GM21360 (cell line): Measurements from ENCODE around the gene STKLD1.

Experiments used
- ATAC-seq: cut with Tn5 transposase; IDR thresholded peaks from one replicate; pipeline ENCODE4 v1.9.1; 2021; ENCODE audit warnings: mild to moderate bottlenecking, moderate library complexity; ENCODE audit not compliant: unreplicated experiment

STKLD1 gene

DNA sequence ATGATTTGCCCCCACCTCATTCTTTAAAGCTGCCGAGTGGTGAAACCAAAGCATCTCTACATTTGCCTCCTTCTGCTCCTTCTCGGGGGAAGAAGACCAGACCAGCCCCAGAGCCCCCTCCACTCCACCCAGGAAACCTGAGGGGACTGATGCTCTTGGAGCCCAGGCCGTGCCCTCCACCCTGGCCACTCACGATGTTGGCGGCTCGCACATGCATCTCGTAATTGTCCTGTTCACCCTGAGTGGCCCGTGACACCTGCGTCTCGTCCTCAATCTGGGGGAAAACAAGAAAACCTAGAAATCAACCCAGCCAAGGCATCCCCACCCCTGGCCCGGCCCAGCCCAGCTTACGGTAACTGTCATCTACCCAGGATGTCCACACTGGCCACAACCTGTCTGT lies 31.2 kb upstream of the STKLD1 start:
- ATAC-seq: no peak

DNA sequence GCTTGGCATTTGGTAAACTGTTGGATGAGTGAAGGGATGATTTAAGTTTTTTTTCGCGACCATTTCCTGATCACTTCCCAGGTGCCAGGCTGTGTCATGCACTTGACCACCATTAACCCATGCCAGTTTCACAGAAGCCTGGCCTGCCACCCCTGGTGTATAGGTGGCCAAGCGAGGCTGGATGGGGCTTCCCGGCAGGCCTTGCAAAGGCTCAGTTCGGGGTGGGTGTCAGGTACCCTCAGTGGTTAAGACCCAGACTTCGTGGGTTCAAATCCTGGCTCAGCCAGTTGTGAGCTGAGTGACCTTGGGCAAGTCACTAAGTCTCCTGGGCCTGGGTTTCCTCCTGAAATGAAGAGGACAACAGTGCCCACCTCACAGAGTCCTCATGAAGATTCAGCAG lies 30.6 kb upstream of the STKLD1 start:
- ATAC-seq: no peak

DNA sequence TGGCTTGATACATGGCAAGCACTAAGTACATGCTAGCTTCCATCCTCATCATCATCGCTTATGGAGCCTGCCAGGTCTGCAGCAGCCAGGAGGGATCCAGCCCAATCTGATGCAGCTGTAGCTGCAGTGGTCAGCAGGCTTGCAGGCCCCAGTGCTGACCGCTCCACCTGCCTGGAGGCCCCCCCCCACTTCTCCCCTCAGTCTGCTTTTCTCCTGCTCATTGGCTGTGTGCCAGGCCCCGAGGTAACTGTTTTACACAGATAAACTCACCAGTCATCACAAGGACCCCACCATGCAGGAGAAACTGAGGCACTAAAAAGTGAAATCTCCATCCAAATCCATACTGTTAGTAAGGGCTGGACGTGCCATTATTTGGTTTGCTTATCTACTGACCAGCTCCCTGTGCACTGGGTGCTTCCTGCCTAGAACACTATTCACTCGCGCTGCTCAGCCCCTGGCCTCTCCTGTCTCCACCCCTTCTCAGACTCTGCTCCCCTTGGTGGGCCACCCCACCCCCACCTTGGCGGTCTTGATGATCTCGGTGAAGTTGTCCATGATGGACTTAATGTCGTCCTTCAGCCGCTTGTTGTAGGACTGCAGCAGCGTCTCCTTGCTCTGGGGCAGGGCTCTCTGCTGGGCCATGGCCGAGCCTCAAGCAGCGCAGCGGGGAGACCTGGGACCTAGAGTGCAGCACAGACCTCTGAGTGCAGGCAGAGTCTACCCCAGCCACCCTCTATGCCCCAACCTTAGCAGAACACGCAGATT lies 30.0 kb upstream of the STKLD1 start:
- ATAC-seq: no peak

DNA sequence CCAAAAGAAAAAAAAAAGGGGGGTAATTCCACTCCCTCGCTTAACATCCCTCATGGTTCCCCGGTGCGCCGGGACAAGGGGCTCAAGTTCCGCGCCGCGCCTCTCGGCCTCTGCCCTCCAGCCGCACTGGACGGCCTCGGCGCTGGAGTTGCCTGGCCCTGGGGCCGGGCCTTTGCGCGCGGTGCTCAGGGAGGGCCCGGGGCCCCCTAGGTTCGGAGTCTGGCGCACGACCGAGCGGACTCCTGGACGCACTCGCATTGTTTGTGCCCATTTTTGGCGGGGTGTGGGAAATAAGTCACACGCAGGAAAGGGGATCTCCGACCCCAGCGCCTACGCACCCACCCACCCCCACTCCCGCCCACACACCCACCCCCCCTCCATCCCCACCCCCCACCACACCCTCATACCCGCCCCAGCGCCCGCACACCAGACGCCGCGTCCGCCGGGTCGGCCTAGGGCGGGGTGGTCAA lies 28.6 kb upstream of the STKLD1 start:
- ATAC-seq: peak; percentile 21

DNA sequence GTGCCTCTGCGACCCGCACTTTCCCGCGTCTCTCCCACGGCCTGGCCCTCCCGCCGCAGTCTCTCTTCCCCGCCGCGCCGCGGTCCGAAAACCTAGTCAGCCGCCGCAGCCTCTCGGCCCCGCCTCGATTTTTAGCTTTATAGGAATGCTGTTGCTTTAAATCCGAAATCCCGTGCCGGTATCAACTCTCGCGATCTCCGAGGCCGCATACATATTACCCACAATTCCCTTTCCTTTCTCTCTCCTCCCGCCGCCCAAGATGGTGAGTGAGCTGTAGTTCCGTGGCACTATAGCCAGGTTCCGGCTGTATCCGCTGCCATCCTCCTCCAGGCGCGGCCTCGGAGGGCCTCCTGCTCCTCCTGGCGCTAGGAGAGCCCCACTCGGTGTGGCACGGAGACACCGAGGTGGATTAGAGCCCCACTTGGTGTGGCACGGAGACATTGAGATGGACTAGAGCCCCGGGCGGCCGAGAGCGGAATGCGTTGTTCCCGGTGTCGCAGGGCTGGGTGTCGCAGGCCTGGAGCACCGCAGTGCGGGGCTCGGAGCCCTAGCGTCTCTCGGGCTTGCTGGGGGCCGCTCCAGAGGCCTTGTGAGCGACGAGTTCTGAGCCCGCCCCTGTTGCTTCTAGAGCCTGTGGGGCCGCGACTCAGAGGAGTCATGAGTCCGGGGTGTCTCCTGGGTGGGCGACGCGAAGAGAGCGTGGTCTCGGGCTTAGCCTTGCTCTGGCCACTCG lies 28.0 kb upstream of the STKLD1 start, which contains the start of the genes MED22 and RPL7A:
Gene MED22, minus strand, starts transcription at position 147 of the 733 bp plus-strand sequence. CDS start 1,469 bp downstream, outside the sequence.
Gene RPL7A, plus strand, starts transcription at position 234 of the 733 bp plus-strand sequence. Its CDS starts 26 bp downstream, at position 260.
- ATAC-seq: peak; percentile 64

DNA sequence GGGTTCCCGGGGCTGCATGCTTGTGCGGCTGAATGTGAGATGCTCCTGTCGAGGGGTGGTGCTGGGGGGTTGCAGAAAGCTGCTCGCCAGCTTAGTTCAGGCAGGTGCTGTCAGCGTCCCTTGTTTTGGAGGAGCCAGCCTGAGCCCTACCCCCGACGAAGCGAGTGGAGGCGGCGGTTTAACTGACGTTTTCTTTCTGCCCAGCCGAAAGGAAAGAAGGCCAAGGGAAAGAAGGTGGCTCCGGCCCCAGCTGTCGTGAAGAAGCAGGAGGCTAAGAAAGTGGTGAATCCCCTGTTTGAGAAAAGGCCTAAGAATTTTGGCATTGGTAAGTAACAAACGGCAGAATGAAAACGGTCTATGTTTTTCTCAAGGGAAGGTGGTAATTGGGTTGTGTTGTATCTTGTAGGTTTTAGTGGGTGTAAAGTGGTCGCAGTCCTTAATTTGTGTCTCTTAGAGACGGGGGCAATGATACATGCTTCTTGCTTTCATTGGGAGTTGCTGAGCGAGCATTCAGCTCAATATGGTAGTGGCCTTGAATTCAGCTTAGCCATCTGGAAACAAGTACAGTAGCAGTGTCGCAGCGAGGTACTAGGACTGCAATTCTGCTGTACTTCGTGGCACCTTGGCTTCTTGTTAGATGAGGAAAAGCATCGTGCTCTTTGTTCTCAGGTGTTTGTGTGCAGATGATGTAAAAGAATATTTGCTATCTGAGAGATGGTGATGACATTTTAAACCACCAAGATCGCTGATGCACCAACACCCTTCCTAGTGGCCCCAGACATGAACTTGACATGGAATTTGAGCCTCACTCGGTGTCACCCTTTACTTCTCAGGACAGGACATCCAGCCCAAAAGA lies 27.2 kb upstream of the STKLD1 start:
- ATAC-seq: no peak

DNA sequence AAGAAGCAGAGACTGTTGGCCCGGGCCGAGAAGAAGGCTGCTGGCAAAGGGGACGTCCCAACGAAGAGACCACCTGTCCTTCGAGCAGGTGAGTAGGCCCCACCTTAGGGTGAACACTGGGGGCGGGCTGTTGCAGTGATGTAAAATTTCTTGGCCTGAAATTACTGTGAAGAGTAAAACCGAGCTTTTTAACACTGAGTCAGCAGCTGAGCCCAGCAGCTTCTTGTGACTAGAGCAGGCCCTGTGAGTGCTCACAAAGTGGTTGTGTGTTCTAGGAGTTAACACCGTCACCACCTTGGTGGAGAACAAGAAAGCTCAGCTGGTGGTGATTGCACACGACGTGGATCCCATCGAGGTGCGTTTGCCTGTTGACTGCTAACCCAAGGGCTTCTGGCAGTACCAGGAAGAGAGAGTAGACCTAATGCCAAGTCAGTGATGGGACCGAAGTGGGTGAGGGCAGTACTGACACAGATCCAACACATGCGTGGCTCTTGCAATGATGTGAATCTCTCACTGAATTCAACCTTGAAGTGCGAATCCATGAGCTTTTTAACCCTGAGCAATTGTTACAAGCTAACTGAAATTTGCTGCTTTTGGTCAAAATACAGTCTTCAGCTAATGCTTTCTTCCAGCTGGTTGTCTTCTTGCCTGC lies 26.1 kb upstream of the STKLD1 start:
- no peak for ATAC-seq

DNA sequence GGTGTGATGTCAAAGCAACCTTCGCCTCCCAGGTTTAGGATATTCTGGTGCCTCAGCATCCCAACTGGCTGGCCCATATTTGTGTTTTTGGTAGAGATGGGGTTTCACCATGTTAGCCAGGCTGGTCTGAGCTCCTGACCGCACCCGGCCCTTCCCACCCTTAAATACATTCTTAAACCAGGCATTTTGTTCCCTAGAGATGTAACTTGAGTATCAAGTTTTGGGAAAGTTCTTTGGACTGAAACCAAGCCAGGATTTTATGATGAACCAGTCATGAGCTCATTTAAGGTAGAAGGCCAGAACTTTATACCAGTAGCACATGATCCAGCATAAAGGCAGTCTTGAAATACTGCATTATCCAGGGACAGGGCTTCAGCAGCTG lies 24.6 kb upstream of the STKLD1 start:
- no peak for ATAC-seq

DNA sequence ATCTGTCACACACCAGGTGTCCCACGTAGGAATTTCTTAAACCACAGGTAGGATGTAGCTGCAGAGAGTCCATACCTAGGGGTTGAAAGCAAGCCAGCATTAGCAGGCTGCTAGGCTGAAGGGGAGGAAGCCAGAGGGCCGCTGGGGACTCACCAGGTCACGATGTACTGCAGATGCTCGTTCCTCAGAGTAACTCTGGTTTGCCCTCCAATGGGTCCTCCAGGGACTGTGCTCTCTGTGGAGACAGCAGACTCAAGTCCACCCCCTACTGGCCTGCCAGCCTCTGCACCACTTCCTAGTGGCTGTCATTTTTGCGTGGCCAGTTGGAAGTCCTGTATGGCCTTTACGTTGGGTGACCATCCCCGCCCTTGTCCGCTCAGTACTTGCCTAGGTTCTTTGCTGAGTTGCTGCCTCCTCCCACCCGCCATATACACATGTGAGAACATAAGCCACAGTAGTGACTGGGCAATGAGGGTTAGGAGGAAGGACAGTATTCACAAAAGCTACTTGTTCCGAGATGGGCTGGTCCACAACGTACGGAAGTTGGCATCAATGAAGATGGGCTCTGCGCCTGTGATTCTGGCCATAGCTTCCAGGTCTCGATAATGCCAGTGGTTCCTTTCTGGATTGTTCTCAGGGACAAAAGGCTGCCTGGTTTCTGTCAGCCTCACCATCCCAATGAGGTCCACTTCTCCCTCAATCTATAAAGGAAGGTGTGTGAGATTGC lies 24.1 kb upstream of the STKLD1 start:
- no peak for ATAC-seq

DNA sequence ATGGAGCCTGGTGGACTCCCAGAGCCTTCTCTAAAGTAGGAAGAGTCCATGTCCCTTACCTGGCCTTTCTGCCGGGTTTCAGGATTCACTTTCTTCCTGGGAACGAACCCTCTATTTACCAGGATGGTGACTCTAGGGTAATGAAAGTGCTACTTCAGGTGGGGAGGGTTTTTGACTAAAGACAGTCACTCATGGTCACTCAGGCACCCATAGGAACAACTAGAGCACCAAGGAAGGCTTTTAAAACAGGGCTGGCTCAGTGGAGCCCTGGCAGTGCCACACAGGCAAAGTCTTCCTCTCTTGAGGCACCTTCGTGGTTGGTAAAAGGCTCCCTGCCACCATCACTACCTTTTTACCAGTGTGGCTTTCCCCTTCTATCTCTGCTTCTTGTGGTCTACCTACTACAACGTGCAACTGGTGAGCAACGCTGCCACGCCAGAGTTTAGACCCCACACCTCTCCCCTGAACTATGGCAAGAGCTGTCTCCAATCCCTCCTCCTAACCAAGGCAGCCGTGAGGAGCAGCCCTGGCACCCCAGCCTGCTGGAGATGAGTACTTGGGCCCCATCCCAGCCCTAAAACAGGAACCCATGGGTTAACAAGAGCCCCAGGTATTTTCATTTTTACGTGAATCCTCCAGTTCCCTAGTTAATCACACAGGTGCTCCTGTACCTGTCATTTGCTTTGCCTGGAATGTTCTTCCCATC lies 23.4 kb upstream of the STKLD1 start:
- ATAC-seq: no peak

DNA sequence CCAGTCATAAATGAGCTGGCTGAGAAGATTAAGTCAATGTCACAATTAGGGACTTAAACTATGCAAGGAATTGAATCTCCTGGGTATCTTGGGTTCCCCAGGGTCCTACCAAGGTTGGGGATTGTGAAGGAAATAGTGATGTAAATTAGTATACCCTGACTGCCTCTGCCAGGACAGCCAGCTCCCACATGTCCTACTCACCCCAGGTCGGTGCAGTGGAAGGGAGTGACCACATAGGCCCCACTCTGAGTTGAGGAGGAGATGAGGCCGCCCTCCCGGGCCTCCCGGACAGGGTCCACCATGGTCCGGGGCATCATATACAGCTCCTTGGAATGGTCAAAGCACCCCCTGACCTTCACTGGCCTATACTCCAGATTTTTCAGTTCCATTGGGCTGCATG lies 22.6 kb upstream of the STKLD1 start:
- ATAC-seq: no peak

DNA sequence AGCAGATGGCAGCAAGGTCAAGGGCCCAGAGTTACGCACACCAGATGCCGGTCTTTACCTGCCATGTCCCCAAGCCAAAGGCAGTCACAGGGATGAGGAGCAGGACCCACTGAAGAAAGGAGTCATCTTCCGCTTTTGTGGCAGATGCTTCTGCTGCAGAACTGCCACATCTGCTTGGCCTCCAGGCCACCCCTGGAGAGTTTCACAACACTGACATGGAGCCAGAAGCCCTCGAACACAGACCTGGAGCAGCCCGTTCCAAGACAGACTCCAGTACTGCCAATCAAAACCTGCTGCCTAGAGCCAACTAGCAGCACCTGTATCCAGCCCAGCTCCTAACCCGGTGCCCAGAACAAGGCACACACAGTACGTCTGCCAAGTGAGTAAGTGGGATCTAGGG lies 21.4 kb upstream of the STKLD1 start:
- no peak for ATAC-seq

DNA sequence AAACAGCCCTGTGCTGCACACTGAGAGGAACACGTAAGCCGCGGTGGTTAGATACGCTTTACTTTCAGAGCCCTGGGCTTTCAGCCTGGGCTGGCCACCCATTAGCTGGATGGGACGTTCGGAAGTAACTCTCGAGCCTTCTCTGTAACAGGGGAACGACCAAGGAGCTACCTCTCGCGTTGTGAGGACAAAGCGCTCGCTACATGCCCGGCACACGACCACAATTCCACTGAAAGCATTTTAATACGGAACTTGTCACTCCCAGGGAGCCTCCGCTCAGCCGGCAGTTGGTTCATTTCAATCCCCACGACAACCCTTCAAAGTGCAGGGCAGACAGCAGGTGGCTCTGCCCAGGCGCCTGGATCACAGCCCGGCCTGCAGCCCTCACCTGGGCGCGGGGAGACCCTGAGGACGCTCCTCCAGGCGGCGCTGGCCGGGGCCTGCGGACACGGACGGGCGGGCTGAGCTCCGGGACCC lies 20.2 kb upstream of the STKLD1 start:
- no peak for ATAC-seq

DNA sequence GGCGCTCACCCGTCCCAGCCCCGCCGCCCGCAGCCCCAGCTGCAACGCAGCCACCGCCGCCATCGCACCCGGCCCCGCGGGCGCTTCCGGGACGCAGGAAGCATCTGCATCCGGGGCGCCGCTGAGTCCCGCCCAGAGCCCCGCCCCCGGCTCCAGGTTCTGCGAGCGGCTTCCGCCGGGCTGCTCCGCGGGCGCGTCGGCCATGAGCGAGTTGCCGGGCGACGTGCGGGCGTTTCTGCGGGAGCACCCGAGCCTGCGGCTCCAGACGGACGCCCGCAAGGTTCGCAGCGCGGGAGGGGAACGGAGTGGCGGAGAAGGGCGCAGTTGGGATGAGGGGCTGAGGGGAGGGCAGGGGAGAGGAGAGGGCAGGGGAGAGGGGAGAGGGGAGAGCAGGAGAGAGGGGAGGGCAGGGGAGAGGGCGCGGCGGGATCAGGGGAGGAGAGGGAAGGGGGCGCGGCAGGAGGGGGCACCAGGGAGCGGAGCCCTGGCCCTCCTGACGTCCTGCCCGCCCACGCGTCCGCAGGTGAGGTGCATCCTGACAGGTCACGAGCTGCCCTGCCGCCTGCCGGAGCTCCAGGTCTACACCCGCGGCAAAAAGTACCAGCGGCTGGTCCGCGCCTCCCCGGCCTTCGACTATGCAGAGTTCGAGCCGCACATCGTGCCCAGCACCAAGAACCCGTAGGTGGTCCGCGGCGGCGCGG lies 19.6 kb upstream of the STKLD1 start, which contains the start of the genes SURF1 and SURF2:
Gene SURF1, minus strand, starts transcription at position 97 of the 701 bp plus-strand sequence. Its CDS starts 34 bp downstream, at position 63.
Gene SURF2, plus strand, starts transcription at position 160 of the 701 bp plus-strand sequence. Its CDS starts 43 bp downstream, at position 203.
- no peak for ATAC-seq

DNA sequence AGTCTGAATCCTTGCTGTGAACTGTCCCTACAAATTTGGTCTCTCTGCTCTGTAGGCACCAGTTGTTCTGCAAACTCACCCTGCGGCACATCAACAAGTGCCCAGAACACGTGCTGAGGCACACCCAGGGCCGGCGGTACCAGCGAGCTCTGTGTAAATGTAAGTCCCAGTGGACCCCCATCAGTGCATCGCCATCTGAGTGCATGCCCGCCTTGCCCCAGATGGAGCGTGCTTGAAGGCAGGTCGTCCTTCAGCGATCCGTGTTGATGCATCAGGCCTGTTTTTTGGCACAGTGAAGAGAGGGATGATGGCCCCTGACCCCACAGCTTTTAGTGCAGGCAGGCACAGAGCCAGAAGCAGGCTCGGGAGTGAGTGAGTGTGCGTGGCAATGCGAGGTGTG lies 18.5 kb upstream of the STKLD1 start:
- no peak for ATAC-seq

DNA sequence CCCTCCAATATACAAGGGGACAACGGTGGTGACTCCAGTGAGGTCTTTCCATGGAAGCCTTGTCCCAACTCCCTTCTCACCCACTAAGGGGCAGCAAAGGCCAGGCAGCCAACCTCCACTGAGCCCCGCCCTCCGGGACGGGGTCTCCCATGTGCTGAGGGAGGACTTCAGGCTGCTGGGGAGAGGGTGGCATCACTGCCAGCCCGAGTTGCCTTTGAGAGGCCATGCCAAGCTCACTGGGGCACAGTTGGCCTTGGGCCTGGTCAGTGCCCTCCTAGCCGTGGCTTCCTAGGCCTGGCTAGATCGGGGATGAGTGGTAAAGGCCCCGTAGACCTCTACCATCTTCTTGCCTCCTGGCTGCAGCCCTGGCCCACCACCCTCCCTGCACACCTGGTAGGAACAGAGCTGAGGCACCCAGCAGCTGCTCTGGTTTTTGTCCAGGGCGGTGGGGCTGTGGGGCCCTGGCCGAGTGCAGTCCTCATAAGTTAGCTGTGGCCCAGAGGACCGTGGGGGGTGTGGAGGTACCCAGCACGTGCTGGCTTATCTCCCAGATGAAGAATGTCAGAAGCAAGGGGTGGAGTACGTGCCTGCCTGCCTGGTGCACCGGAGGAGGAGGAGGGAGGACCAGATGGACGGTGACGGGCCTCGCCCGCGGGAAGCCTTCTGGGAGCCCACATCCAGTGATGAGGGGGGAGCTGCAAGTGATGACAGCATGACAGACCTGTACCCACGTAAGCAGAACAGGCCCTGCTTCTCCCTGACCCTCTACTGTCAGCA lies 16.6 kb upstream of the STKLD1 start:
- ATAC-seq: no peak
